NB4 (cell line): ENCODE results near the gene TMEM252.

Experiments
- MYC ChIP-seq: IDR thresholded peaks from 2 replicates; pipeline ENCODE4 v1.6.1; 2011; ENCODE audit warnings: low read depth, low read length
- POLR2A ChIP-seq: IDR thresholded peaks from 2 replicates; pipeline ENCODE4 v1.6.1; 2011; ENCODE audit warnings: mild to moderate bottlenecking; ENCODE audit not compliant: insufficient read length; ENCODE audit errors: extremely low read depth
- TF ChIP-seq, protein P1 (sequence below): IDR thresholded peaks from one replicate; pipeline ENCODE4 v1.5.1; 2012; ENCODE audit warnings: low read depth, low read length
- TF ChIP-seq, protein P2 (sequence below): IDR thresholded peaks from 2 replicates; pipeline ENCODE4 v1.6.1; 2011; ENCODE audit warnings: low read depth, low read length

DNA sequence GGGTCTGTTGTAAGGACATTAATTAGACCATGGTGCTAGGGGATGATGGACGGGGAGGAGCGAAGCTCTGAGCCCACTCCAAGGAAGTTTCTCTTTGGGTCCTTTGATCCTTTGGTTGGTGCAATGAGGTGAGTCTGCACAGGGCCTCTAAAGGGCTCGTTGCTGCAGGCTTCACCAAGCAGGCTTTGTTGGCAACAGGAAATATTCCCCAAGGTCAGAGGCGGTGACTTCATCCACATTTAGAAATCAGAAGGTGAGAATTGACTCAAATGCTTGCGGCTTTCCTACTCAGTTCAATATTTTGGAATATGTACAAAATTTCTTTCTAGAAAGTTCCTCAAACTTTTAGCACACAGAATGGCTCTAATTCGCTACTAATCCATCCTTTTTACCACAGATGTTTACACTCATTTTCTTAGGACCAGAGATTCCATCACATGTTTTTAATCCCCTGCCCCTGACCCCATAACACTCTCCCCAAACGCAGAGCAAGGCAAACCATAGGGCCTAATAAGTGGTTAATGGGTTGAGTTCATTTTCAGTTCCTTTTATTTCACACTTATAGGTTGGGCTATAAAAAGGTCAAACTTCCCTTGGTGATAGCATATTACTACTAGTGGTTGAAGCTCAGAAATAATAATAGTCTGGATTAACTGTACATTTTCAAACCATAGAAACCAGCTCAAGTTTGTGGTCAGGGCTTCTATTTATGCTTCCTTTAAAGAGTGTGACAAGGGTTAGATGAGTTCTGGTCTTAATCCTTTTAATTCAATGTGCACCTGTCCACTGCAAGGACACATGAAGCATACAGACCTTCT, 37.3 kb upstream of the TMEM252 start:
- TF ChIP-seq, protein P1, sequence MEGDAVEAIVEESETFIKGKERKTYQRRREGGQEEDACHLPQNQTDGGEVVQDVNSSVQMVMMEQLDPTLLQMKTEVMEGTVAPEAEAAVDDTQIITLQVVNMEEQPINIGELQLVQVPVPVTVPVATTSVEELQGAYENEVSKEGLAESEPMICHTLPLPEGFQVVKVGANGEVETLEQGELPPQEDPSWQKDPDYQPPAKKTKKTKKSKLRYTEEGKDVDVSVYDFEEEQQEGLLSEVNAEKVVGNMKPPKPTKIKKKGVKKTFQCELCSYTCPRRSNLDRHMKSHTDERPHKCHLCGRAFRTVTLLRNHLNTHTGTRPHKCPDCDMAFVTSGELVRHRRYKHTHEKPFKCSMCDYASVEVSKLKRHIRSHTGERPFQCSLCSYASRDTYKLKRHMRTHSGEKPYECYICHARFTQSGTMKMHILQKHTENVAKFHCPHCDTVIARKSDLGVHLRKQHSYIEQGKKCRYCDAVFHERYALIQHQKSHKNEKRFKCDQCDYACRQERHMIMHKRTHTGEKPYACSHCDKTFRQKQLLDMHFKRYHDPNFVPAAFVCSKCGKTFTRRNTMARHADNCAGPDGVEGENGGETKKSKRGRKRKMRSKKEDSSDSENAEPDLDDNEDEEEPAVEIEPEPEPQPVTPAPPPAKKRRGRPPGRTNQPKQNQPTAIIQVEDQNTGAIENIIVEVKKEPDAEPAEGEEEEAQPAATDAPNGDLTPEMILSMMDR, result no peak
- TF ChIP-seq POLR2A (no peak), MYC (no peak)
- TF ChIP-seq, protein P2, sequence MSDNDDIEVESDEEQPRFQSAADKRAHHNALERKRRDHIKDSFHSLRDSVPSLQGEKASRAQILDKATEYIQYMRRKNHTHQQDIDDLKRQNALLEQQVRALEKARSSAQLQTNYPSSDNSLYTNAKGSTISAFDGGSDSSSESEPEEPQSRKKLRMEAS, result no peak
